ENCODE results near the gene CRB2. TPM values are rescaled to one million over a fixed set of nuclear protein-coding genes. Genes with fewer than 3 reads are reported as not detected.

CRB2 gene
- total and polyA plus RNA-seq, 7 donors, result 0.01 to 0.05 (median 0.03) TPM; not detected in 4

- DNase-seq (no peak), ATAC-seq (no peak)
- no peak for TF ChIP-seq CTCF (IDR thresholded peaks at IDR 0.05)
- no peaks in the 10 kb centered on the region for H3K27me3 ChIP-seq (ENCODE audit: insufficient read depth in 3 of 3, low read length in 2 of 3)
- H3K36me3 ChIP-seq (ENCODE audit: insufficient read depth in 1 of 2, low read depth in 1 of 2), result no peaks in the 10 kb centered on the region
- H3K4me1 ChIP-seq, result no peaks in the 10 kb centered on the region
- intact Hi-C loops (cut with DNase I), result no loop called here
- no peak overlapping the region for H3K4me3 ChIP-seq
- H3K9me3 ChIP-seq, result no peaks in the 10 kb centered on the region
- H3K27ac ChIP-seq, result no peak overlapping the region
- WGBS, 3 donors, result 87 to 98% (median 94%) methylated on average over 12 of the region's 12 CpGs
Observed at GRCh38 chr9:123410281-123410910, 54.4 kb downstream of the CRB2 start.

GRCh38 chr9:123411191-123411590 lies 55.2 kb downstream of the CRB2 start:
- intact Hi-C loops (cut with DNase I), result no loop called here
- no peaks in the 10 kb centered on the region for H3K36me3 ChIP-seq (ENCODE audit: insufficient read depth in 1 of 2, low read depth in 1 of 2)
- DNase-seq (no peak), ATAC-seq (no peak)
- no peak for TF ChIP-seq CTCF (IDR thresholded peaks at IDR 0.05)
- 97 to 100% (median 97%) methylated on average over 10 of the region's 10 CpGs for WGBS, 3 donors
- H3K4me1 ChIP-seq, result no peaks in the 10 kb centered on the region
- H3K4me3 ChIP-seq, result no peak overlapping the region
- no peaks in the 10 kb centered on the region for H3K27me3 ChIP-seq (ENCODE audit: insufficient read depth in 3 of 3, low read length in 2 of 3)
- H3K9me3 ChIP-seq, result no peaks in the 10 kb centered on the region
- H3K27ac ChIP-seq, result no peak overlapping the region

- intact Hi-C loops (cut with DNase I), result no loop called here
- no peaks in the 10 kb centered on the region for H3K27me3 ChIP-seq (ENCODE audit: insufficient read depth in 3 of 3, low read length in 2 of 3)
- no peaks in the 10 kb centered on the region for H3K9me3 ChIP-seq
- no peak for DNase-seq
- WGBS, 3 donors, result 94 to 96% (median 95%) methylated on average over 11 of the region's 11 CpGs
- H3K4me1 ChIP-seq, result no peaks in the 10 kb centered on the region
- no peak overlapping the region for H3K27ac ChIP-seq
- no peak for TF ChIP-seq CTCF (IDR thresholded peaks at IDR 0.05)
- H3K36me3 ChIP-seq (ENCODE audit: insufficient read depth in 1 of 2, low read depth in 1 of 2), result peaks cover 0 to 3% of the 10 kb centered on the region in 2 donors
- H3K4me3 ChIP-seq, result no peak overlapping the region
- no peak for ATAC-seq
Observed at GRCh38 chr9:123411636-123412035, 55.6 kb downstream of the CRB2 start.

GRCh38 chr9:123412171-123412820 lies 56.3 kb downstream of the CRB2 start:
- 89 to 91% (median 89%) methylated on average over 18 of the region's 18 CpGs for WGBS, 3 donors
- intact Hi-C loops (cut with DNase I), result no loop called here
- H3K4me1 ChIP-seq, result no peaks in the 10 kb centered on the region
- H3K9me3 ChIP-seq, result no peaks in the 10 kb centered on the region
- no peak overlapping the region for H3K27ac ChIP-seq
- H3K27me3 ChIP-seq (ENCODE audit: insufficient read depth in 3 of 3, low read length in 2 of 3), result no peaks in the 10 kb centered on the region
- H3K36me3 ChIP-seq (ENCODE audit: insufficient read depth in 1 of 2, low read depth in 1 of 2), result peaks cover 0 to 7% of the 10 kb centered on the region in 2 donors
- DNase-seq (no peak), ATAC-seq (no peak)
- TF ChIP-seq CTCF (IDR thresholded peaks at IDR 0.05), result no peak
- no peak overlapping the region for H3K4me3 ChIP-seq

Data from psoas muscle (tissue), 8 donors.